Stomach smooth muscle (tissue), 2 donors: ENCODE data around the gene SIRPA.

Experiments
- H3K27ac ChIP-seq: one replicate; pipeline ENCODE4 v1.7.0; 2013; ENCODE audit warnings: mild to moderate bottlenecking, low read length, inconsistent platforms
- H3K27me3 ChIP-seq, 2 donors: one replicate each; pipeline ENCODE4 v1.7.0; 2013; ENCODE audit warnings: low read length in 2 of 2; ENCODE audit not compliant: insufficient read depth in 2 of 2, control insufficient read depth in 1 of 2
- H3K36me3 ChIP-seq, 2 donors: one replicate each; pipeline ENCODE4 v1.7.0; 2013; ENCODE audit warnings: low read length in 2 of 2; ENCODE audit not compliant: control insufficient read depth in 2 of 2, insufficient read depth in 2 of 2
- H3K4me1 ChIP-seq: one replicate; pipeline ENCODE4 v1.7.0; 2013; ENCODE audit warnings: low read length; ENCODE audit not compliant: control insufficient read depth, insufficient read depth
- H3K4me3 ChIP-seq, 2 donors: one replicate each; pipeline ENCODE4 v1.7.0; 2013; ENCODE audit warnings: low read length in 2 of 2
- H3K9ac ChIP-seq, 2 donors: one replicate each; pipeline ENCODE4 v1.7.0; 2013; ENCODE audit warnings: low read length in 2 of 2, mild to moderate bottlenecking in 1 of 2
- H3K9me3 ChIP-seq, 2 donors: one replicate each; pipeline ENCODE4 v1.7.0; 2013; ENCODE audit warnings: low read length in 2 of 2; ENCODE audit not compliant: control insufficient read depth in 2 of 2
- donor health status: healthy.
- donor health status: Pancreatic carcinoma.

The SIRPA gene

DNA sequence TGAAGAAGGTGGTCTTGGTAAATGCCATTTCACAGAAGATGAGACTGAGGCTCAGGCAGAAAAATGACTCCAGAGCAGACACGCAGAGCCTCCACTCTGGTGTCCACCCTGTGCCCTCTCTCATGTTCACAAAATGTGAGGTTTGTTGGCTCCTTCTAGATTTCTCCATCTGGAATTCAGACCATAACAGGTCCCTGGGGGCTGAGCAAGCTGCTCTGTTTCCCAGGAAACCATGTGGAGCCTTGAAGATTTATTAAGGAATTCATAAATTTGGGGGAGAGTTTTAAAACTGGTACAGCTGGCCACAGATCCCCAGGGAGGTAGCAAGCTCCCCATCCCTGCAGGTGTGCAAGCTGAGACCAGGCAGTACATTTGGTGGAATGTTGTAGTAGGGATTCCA, 38.8 kb upstream of the SIRPA start:
- Histone ChIP-seq H3K9ac (no peak overlapping the region), H3K4me3 (no peak overlapping the region), H3K27me3 (peaks cover 0 to 3% of the 10 kb centered on the region in 2 donors), H3K9me3 (no peaks in the 10 kb centered on the region), H3K4me1 (no peaks in the 10 kb centered on the region), H3K36me3 (no peaks in the 10 kb centered on the region), H3K27ac (no peak overlapping the region)

DNA sequence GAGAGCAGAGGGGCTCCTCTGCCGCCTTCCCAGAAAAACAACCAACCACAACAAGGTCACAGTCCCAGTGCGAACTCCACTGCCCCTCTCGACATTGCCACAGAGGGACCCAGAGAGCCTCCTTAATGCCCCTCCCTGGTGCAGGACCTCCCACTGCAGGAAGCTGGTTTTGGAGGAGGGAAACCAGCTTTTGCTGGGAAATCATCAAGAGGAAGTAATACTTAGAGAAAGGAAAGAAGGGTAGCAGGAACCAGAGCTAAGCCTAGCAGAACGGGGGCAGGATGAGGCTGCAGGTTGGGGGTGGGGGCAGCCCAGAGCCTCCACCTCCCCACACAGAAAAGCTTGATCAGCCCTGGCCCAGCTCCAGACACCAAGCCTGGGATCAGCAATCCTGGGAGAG, 37.7 kb upstream of the SIRPA start:
- Histone ChIP-seq H3K9me3 (no peaks in the 10 kb centered on the region), H3K27me3 (peaks cover 0 to 3% of the 10 kb centered on the region in 2 donors), H3K36me3 (no peaks in the 10 kb centered on the region), H3K4me1 (no peaks in the 10 kb centered on the region), H3K27ac (no peak overlapping the region), H3K9ac (no peak overlapping the region), H3K4me3 (no peak overlapping the region)

DNA sequence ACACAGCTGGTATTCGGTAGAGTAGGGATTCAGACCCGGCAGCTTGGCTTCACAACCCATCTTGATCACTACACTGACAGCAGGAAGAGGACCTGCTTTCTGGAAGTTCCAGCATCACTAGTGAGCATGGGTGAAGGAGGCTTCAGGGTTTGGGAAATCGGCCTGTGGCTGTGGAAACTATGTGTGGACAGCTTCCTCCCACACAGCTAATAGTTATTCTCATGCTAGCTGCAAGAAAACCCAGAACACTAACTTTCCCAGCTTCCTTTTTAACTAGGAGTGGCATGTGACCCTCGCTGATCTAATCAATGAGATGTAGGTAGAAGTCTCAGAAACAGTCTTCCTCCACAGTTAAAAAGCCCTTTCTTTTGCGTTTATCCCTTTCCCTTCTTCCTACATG, 36.3 kb upstream of the SIRPA start:
- Histone ChIP-seq H3K4me3 (no peak overlapping the region), H3K9ac (no peak overlapping the region), H3K9me3 (no peaks in the 10 kb centered on the region), H3K36me3 (no peaks in the 10 kb centered on the region), H3K4me1 (no peaks in the 10 kb centered on the region), H3K27ac (no peak overlapping the region), H3K27me3 (peaks cover 0 to 3% of the 10 kb centered on the region in 2 donors)

DNA sequence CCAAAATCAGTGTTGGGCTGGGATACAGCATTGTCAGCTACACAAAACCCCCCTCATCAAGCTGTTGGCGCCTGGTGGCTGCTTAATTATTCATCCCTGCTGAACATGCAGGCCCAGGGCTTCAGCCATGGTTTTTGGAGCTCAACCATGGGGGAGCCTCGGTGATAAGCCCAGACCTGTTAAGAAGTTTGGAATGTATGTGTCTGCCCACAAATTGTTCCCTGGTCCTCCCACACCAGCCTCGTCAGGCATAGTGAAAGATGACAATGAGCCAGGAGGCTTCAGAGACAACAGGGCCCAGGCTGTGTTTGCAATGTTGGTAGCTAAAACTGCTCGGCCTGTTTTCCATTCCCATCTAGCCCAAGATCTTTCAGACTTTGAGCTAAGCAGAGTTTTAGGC, 34.8 kb upstream of the SIRPA start:
- Histone ChIP-seq H3K9ac (no peak overlapping the region), H3K27me3 (no peaks in the 10 kb centered on the region), H3K4me1 (no peaks in the 10 kb centered on the region), H3K36me3 (no peaks in the 10 kb centered on the region), H3K27ac (no peak overlapping the region), H3K4me3 (no peak overlapping the region), H3K9me3 (no peaks in the 10 kb centered on the region)

DNA sequence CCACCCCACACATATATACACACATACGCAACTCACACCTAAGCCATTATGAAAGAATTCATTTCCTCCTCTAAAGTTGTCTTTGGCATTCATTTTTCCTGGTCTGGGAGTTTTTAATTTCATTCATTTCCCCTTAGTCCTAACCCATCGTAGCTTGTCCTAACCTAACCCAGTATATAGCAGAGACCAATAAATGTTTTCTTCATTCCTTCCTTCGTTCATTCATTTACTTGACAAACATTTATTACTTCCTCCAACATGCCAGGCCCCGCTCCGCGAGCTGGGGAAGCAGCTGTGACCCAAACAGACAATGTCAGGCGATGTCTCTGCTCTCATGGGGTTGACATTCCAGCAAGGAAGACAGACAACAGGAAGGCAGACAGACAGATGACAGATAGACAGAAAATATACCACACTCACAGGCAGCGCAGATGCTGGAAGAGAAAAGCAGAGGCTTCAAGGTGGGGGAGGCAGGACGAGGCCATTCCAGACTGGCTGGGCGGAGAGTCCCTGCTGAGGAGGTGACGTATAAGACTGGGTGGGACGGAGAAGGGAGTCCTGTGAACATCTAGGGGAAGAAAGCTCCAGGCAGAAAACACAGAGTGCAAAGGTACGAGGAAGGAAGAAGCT, 33.7 kb upstream of the SIRPA start:
- no peaks in the 10 kb centered on the region for H3K9me3 ChIP-seq
- H3K27me3 ChIP-seq, result no peaks in the 10 kb centered on the region
- H3K36me3 ChIP-seq, result no peaks in the 10 kb centered on the region
- no peak overlapping the region for H3K27ac ChIP-seq
- H3K4me3 ChIP-seq, result no peak overlapping the region
- no peaks in the 10 kb centered on the region for H3K4me1 ChIP-seq
- H3K9ac ChIP-seq, result no peak overlapping the region

DNA sequence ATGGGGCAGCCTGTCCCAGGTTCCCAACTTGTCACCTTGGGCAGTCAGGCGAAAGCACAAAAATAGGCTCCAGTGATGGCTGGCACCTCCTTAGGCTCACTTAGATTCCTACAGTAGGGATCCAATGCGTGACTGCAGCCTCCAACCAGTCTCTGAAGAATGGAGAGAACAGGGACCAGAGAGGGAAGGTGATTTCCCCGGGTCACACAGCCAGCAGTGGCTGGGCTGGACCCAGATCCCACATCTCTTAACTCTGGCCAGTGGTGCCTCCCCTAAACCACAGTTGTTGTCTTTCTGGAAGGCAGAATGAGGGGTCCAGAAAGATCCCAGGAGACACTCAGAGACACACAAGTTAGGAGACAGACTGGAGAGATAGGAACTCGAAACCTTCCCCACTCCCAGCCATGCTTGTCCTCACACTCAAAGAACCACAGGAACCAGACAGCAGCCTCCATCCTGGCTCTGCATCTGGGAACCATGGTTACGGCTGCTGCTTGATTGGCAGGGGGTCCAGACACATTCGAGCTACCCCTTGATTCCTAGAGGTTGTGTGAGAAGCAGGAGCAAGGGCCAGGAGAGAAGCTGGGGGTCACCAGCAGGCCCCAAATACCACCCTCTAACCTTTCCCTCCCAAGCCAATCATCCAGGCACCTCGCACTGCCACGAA, 33.1 kb upstream of the SIRPA start:
- no peak overlapping the region for H3K9ac ChIP-seq
- no peaks in the 10 kb centered on the region for H3K27me3 ChIP-seq
- H3K36me3 ChIP-seq, result no peaks in the 10 kb centered on the region
- no peak overlapping the region for H3K27ac ChIP-seq
- H3K4me3 ChIP-seq, result no peak overlapping the region
- H3K9me3 ChIP-seq, result no peaks in the 10 kb centered on the region
- H3K4me1 ChIP-seq, result no peaks in the 10 kb centered on the region

DNA sequence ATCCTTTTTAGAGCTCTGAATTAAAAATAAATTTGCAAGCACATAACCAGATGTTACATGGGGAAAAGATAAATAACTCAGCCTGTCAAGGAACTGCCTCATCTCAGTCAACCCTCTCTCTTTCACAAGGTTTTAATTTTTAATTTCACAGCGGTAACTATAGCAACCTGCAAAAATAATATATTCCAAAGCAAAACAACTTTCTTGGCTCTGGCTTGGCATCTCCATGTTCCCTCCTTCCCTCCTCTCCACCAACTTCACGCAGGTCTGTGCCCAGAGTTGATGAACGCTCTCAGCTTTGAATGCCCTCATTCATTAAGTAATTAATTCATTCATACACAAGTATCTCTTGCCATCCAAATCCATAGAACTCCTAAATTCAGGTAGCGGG, 32.5 kb upstream of the SIRPA start:
- Histone ChIP-seq H3K9me3 (no peaks in the 10 kb centered on the region), H3K9ac (no peak overlapping the region), H3K36me3 (no peaks in the 10 kb centered on the region), H3K4me1 (no peaks in the 10 kb centered on the region), H3K27me3 (no peaks in the 10 kb centered on the region), H3K4me3 (no peak overlapping the region), H3K27ac (no peak overlapping the region)

DNA sequence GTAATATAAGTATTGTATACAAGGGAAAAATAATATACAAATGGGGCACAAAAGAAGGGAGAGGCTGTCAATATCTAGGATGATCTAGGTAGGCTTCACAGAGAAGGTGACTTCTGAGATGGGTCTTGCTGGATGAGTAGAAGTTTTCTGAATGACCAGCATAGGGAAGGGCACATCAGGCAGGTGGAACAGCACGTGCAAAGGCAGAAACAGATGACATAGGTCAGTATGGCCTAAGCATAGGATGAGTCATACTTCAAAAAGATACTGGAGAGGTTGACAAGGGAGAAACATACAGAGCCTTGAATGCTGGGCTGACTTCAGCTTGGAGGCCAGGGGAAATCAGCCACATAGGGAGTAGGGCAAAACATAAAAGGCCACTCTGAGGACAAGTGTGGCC, 31.9 kb upstream of the SIRPA start:
- no peaks in the 10 kb centered on the region for H3K4me1 ChIP-seq
- H3K9me3 ChIP-seq, result no peaks in the 10 kb centered on the region
- no peak overlapping the region for H3K4me3 ChIP-seq
- no peaks in the 10 kb centered on the region for H3K27me3 ChIP-seq
- no peak overlapping the region for H3K9ac ChIP-seq
- H3K36me3 ChIP-seq, result no peaks in the 10 kb centered on the region
- no peak overlapping the region for H3K27ac ChIP-seq

DNA sequence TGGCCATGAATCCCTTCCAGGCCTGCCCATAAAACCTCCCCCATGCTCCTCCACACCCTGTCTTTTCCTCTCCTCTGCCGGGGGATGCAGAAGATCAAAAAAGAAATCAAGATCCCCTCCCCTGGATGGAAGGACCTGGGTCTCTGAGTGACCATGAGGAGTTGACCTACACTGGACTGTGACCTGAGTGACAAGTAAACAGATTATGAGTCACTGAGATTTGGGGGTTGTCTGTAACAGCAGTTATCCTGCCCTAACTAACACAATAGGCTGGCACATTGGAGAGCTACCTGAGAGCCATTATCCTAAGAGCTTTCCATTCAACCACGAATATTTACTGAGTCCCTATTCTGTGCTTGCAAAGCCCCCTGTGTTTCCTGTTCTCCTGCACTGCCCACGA, 28.4 kb upstream of the SIRPA start:
- Histone ChIP-seq H3K27ac (no peak overlapping the region), H3K9me3 (no peaks in the 10 kb centered on the region), H3K4me1 (no peaks in the 10 kb centered on the region), H3K27me3 (peaks cover 0 to 2% of the 10 kb centered on the region in 2 donors), H3K36me3 (no peaks in the 10 kb centered on the region), H3K9ac (no peak overlapping the region), H3K4me3 (no peak overlapping the region)

DNA sequence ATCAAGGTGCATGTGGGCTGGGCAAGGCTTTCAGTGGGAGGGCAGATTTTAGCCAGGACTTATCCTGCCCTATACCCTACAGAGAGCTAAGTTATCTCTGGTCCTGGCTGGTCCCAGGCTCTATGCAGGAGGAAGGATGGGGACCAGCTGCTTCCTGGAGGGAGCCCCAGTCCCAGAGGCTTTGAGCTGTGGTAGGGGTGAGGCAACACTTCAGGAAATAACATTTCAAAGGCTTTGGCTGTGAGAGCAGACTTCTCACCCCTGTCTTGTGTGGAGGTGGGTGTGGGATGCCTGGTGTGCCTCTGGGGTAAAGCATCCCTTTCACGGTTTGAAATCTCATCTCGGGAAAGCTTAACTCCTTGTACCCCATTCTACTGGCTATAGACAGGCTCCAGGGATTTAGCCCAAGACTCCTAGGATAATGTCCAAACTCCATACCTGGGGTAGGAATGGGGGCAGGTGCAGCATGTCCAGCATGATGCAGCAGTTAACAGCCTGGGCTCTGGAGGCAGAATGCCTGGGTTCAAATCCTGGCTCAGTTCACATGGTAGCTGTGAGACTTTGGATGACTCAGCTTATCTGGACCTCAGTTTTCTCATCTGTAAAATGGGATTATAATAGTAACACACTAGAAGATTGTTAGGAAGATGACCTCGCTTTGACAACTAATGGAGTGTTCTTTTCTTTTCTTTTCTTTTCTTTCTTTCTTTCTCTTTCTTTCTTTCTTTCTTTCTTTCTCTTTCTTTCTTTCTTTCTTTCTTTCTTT, 27.5 kb upstream of the SIRPA start:
- H3K9ac ChIP-seq, result no peak overlapping the region
- no peak overlapping the region for H3K27ac ChIP-seq
- no peaks in the 10 kb centered on the region for H3K4me1 ChIP-seq
- H3K4me3 ChIP-seq, result no peak overlapping the region
- H3K27me3 ChIP-seq, result peaks cover 0 to 7% of the 10 kb centered on the region in 2 donors
- H3K36me3 ChIP-seq, result no peaks in the 10 kb centered on the region
- no peaks in the 10 kb centered on the region for H3K9me3 ChIP-seq

DNA sequence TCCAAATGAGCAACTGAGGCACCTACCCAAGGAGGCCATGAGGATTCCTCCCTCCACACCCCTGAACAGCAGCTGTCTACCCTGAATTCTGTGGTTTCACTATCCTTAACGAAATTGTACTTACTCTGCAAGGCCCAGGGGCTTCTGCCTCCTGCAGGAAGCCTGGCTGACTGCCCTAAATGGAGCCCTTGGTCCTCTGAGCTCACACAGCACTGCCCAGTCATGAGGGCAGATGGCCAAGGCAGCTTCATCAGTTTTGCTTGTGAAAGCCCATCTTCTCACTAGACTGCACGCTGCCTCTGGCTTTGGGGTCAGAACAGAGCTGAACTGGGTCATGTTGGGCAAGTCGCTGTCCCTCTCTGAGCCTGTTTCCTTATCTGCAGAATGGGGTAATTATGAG, 26.4 kb upstream of the SIRPA start:
- H3K36me3 ChIP-seq, result no peaks in the 10 kb centered on the region
- no peak overlapping the region for H3K27ac ChIP-seq
- no peak overlapping the region for H3K9ac ChIP-seq
- peaks cover 0 to 9% of the 10 kb centered on the region in 2 donors for H3K27me3 ChIP-seq
- no peaks in the 10 kb centered on the region for H3K4me1 ChIP-seq
- H3K4me3 ChIP-seq, result no peak overlapping the region
- no peaks in the 10 kb centered on the region for H3K9me3 ChIP-seq
